ENCODE data around the gene C8G.

The C8G gene

GRCh38 chr9:136953771-136954269, 8.8 kb downstream of the C8G start:
- DNase-seq (ENCODE audit: low spot score), result no peak

- no peak for DNase-seq (ENCODE audit: low spot score)
Measured at GRCh38 chr9:136954270-136955083, 9.4 kb downstream of the C8G start.

GRCh38 chr9:136955202-136955942, 10.3 kb downstream of the C8G start:
- no peak for DNase-seq (ENCODE audit: low spot score)

GRCh38 chr9:136955943-136956335, 10.9 kb downstream of the C8G start:
- DNase-seq (ENCODE audit: low spot score), result no peak

- DNase-seq (ENCODE audit: low spot score), result no peak
Measured at GRCh38 chr9:136956604-136957003, 11.6 kb downstream of the C8G start.

GRCh38 chr9:136957461-136957860, 12.4 kb downstream of the C8G start:
- no peak for DNase-seq (ENCODE audit: low spot score)

- no peak for DNase-seq (ENCODE audit: low spot score)
Measured at GRCh38 chr9:136957901-136958300, 12.9 kb downstream of the C8G start.

- DNase-seq (ENCODE audit: low spot score), result no peak
Measured at GRCh38 chr9:136958473-136958872, 13.4 kb downstream of the C8G start.

- no peak for DNase-seq (ENCODE audit: low spot score)
Measured at GRCh38 chr9:136958898-136959850, 14.1 kb downstream of the C8G start.

- DNase-seq (ENCODE audit: low spot score), result no peak
Measured at GRCh38 chr9:136960212-136960937, 15.3 kb downstream of the C8G start.

GRCh38 chr9:136960938-136961275, 15.9 kb downstream of the C8G start:
- no peak for DNase-seq (ENCODE audit: low spot score)

- DNase-seq (ENCODE audit: low spot score), result no peak
Measured at GRCh38 chr9:136961279-136962065, 16.4 kb downstream of the C8G start.

GRCh38 chr9:136962163-136962562, 17.1 kb downstream of the C8G start:
- DNase-seq (ENCODE audit: low spot score), result no peak

- no peak for DNase-seq (ENCODE audit: low spot score)
Measured at GRCh38 chr9:136962701-136963248, 17.7 kb downstream of the C8G start.

GRCh38 chr9:136963341-136963740, 18.3 kb downstream of the C8G start:
- DNase-seq (ENCODE audit: low spot score), result no peak

- no peak for DNase-seq (ENCODE audit: low spot score)
Measured at GRCh38 chr9:136963751-136964150, 18.7 kb downstream of the C8G start.

GRCh38 chr9:136964171-136964689, 19.2 kb downstream of the C8G start:
- DNase-seq (ENCODE audit: low spot score), result peak; percentile 95

GRCh38 chr9:136964833-136965422, 19.9 kb downstream of the C8G start:
- no peak for DNase-seq (ENCODE audit: low spot score)

GRCh38 chr9:136965771-136966484, 20.9 kb downstream of the C8G start:
- no peak for DNase-seq (ENCODE audit: low spot score)
